Prostate gland (tissue), 2 donors: ENCODE data around the gene ZNF766.

Source experiments
- POLR2A ChIP-seq: fragments of 450-650 bp; IDR thresholded peaks from one replicate; pipeline ENCODE4 v1.6.1; 2016; ENCODE audit warnings: antibody characterized with exemption, mild to moderate bottlenecking
- TF ChIP-seq, protein P1 (sequence below), 4 experiments: fragments of 200-600 bp in 2 of 4; fragments of 450-650 bp in 2 of 4; sonication (generic) in 2 of 4; IDR thresholded peaks; 1 replicate in 3 of 4; 2 replicates in 1 of 4; pipeline ENCODE4 v1.5.1; 2016 to 2019; ENCODE audit warnings: antibody characterized with exemption in 4 of 4, mild to moderate bottlenecking in 2 of 4, moderate library complexity in 2 of 4

DNA sequence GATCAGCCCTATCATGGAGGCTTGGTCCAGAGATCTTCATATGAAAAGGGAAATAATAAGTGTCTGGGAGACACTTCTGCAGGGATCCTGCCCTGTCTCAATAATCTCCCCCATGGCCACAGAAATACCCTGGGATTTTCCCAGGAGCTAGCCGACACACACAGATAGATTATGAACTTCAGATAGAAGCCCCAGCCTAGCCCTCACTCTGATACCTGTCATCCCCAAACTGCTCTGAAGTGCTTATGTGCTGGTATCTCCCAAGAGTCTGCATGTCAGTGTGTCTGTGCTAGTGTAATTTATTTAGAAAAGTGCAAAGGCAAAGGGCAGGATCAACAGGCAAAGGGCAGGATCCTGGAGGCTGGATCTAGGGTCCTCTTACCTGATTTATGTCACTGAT, 38.7 kb upstream of the ZNF766 start:
- TF ChIP-seq, protein P1, sequence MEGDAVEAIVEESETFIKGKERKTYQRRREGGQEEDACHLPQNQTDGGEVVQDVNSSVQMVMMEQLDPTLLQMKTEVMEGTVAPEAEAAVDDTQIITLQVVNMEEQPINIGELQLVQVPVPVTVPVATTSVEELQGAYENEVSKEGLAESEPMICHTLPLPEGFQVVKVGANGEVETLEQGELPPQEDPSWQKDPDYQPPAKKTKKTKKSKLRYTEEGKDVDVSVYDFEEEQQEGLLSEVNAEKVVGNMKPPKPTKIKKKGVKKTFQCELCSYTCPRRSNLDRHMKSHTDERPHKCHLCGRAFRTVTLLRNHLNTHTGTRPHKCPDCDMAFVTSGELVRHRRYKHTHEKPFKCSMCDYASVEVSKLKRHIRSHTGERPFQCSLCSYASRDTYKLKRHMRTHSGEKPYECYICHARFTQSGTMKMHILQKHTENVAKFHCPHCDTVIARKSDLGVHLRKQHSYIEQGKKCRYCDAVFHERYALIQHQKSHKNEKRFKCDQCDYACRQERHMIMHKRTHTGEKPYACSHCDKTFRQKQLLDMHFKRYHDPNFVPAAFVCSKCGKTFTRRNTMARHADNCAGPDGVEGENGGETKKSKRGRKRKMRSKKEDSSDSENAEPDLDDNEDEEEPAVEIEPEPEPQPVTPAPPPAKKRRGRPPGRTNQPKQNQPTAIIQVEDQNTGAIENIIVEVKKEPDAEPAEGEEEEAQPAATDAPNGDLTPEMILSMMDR (IDR thresholded peaks at IDR 0.05) = no peak
- TF ChIP-seq POLR2A = no peak
